Measurements from ENCODE around the gene RAB12.
A peak's percentile ranks its signal among the peaks of the same experiment; 100 is the strongest.
"Not testable (repeated sequence)": the region's sequence is repeated elsewhere in the genome, so short reads cannot be mapped to it uniquely, and the experiment has no call there.

RAB12 gene, protein sequence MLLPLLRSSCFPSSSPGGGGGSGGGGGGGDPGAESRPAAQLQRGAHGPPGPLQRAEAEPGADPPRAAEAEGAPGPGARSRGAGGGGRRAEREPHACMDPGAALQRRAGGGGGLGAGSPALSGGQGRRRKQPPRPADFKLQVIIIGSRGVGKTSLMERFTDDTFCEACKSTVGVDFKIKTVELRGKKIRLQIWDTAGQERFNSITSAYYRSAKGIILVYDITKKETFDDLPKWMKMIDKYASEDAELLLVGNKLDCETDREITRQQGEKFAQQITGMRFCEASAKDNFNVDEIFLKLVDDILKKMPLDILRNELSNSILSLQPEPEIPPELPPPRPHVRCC

DNA sequence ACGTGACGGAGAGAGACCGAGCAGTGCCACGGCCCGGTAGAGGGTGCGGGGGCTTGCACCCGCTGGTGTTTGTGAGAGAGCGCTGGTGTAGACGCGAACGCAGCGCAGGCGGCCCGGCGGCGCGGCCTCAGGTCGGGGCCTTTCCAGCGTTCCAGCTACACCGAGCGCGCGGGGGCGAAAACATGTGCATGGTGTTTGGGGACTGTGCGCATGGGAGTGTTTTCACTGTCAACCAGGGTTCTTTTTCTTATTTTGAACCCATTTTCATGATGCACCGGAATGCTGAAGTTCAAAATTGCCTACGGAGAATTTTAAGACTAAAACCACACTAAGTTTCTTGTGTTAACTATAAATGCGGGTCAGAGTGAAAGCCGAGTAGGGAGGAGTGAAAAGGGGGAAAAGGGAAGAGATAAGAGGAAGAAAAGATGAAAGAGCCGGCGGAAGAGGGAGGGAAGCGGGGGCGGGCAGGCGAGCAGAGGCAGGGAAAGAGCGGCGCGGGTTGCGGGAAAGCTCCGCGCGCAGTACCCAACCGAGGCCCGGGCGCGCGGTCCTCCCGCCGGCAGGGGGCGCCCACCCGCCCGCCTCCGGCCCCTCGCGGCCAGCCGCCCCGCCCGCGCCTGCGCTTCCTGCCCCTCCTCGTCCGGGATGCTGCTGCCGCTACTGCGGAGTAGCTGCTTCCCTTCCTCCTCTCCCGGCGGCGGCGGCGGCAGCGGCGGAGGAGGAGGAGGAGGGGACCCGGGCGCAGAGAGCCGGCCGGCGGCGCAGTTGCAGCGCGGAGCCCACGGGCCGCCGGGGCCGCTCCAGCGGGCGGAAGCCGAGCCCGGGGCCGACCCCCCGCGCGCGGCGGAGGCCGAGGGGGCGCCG lies at the start of gene RAB12:
TSS of gene RAB12 (plus strand) at position 643 of the 864 bp plus-strand sequence. CDS start at position 646, 3 bp downstream.
- DNase-seq (ENCODE audit: low read depth in 2 of 3, low spot score in 1 of 3): peak; percentile 68 to 83 (median 71)

GRCh38 chr18:8559612-8560186 lies 49.5 kb upstream of the RAB12 start:
- DNase-seq (ENCODE audit: low read depth in 2 of 3, low spot score in 1 of 3): no peak

DNA sequence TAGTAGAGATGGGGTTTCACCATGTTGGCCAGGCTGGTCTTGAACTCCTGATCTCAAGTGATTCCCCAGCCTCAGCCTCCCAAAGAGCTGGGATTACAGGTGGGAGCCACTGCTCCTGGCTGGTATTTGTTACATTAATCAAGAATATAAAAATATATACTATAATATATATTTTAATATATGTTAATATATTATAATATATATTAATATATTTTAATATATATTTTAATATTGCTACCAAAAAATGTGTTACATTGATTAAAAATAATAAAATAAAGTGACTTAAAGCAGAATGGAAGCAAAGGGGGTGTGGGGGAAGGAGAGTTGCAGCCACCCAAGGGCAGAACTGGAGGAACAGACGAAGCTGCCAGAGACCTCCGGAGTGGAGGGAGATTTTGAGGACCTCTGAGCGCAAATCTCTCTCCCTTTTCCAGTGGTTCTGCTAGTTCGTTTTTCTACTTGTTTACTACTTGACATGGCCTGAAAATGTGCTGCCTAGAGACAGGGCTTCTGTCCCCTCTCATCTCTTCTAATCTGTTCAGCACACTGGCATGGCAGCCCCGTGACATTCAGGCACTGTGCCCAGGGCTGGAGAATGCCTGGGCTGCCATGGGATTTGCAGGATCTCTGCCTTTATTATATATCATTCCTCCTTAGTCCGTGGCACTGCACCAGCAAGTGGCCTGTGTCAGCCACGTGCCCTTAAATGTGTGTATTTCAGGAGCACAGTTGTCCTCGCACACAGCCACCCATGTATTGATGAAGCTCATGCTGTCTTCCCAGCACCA lies 47.9 kb upstream of the RAB12 start:
- DNase-seq (ENCODE audit: low read depth in 2 of 3, low spot score in 1 of 3): no peak

DNA sequence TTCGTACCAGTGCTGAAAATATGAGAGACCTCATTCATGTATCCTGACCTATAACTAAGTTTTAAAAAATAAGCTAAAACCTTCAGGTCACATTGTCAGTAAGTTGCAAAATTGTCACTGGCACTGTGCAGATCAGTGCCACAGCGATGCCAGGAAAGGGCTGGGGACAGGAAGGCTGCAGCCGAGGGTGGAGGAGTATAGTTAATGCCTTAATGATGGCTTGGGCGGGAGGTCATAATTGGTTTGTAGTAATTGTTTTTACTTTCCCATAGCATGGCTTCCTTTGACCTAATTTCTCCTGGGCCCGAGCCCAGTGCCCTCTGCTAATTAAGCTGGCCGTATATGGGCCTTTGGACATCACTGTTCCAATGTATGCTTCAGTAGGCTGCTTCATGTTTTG lies 47.2 kb upstream of the RAB12 start:
- no peak for DNase-seq (ENCODE audit: low read depth in 2 of 3, low spot score in 1 of 3)

- no peak for DNase-seq (ENCODE audit: low read depth in 2 of 3, low spot score in 1 of 3)
Observed at GRCh38 chr18:8562919-8563318, 46.3 kb upstream of the RAB12 start.

DNA sequence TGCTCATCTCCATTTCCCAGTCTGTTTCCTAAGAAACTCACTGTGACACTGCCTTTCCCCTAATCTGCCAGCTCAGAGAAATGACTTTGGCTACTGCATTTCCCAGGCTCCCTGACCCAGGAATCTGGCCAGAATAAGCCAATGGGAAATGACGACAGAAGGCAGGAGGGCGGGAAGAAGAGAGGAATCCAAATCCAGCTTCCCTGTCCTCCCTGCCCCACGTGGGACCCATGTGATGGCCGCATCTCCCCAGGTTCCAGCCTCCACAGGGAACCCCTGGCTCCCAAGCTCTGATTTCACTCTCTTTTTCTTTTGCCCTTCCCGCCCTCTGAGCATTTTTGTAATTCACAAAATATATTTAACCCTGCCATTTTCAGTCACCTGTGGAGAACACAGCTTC lies 37.8 kb upstream of the RAB12 start:
- no peak for DNase-seq (ENCODE audit: low read depth in 2 of 3, low spot score in 1 of 3)

DNA sequence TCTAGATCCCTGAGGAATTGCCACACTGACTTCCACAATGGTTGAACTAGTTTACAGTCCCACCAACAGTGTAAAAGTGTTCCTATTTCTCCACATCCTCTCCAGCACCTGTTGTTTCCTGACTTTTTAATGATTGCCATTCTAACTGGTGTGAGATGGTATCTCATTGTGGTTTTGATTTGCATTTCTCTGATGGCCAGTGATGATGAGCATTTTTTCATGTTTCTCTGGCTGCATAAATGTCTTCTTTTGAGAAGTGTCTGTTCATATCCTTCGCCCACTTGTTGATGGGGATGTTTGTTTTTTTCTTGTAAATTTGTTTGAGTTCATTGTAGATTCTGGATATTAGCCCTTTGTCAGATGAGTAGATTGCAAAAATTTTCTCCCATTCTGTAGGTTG lies 35.5 kb upstream of the RAB12 start:
- not testable (repeated sequence) for DNase-seq (ENCODE audit: low read depth in 2 of 3, low spot score in 1 of 3)

- DNase-seq (ENCODE audit: low read depth in 2 of 3, low spot score in 1 of 3): no peak
Observed at GRCh38 chr18:8584798-8585197, 24.4 kb upstream of the RAB12 start.

- no peak for DNase-seq (ENCODE audit: low read depth in 2 of 3, low spot score in 1 of 3)
Observed at GRCh38 chr18:8586941-8587340, 22.3 kb upstream of the RAB12 start.

DNA sequence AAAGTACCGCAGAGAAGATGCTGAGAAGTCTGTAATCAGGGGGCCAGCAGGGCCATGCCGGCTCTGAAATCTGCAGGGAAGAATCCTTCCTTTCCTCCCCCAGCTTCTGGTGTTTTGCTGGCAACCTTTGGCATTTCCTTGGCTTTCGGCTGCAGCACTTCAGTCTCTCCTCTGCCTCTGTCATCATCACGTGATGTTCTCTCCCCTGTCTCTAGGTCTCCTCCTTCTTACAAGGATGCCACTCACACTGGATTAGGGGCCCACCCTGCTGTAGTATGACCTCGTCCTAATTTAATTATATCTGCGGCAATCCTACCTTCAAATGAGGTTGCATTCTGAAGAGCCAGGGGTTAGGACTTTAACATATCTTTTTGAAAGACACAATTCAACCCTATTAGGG lies 13.8 kb upstream of the RAB12 start:
- DNase-seq (ENCODE audit: low read depth in 2 of 3, low spot score in 1 of 3): no peak

DNA sequence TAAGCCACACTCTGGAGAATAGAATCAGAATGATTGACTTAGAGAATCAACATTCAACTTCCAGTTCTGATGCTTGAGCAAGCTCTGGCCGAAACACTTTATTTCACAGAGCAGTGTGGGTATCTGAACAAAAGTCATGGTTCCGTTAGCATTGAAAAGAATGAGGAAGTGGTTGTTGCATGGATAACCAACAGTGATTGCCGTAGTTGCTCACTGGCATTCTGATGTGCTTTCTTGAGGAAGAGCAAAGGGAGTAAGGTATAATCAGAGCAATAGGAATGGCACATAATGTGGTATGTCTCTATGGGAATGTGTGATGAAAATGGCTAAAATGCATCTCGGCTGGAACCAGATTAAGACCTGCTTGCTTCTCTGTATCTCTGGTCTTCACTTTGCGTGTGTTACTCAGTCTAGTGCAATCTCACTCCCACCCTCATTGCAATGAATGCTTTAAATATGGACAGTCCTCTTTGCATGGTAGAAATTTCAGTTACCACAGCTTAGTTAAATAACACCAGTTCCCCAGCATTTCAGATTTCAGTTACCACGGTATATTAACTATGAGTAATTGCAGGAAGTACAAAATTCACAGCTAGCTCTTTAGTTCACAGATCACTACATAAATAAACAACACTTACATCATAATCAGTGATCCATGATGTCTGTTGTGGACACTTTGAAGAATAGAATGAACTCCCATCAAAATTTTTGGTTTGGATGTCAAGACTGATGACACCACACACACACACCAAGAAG lies 7.8 kb upstream of the RAB12 start:
- DNase-seq (ENCODE audit: low read depth in 2 of 3, low spot score in 1 of 3): no peak

DNA sequence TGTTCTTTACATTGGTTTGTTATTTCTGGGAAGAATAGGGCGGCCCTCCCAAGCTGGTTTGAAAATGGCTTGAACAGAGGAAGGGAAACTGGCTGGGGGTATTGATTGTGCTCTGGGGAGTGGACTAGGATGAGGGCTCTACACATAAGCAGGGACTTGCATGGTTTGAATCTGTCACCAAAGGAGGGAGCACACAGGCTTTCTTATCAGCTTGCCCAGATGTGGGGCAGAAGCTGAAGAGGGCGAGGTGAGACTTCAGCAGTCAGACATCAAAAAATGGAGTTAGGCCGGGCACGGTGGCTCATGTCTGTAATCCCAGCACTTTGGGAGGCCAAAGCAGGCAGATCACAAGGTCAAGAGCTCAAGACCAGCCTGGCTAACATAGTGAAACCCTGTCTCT lies 7.2 kb upstream of the RAB12 start:
- no peak for DNase-seq (ENCODE audit: low read depth in 2 of 3, low spot score in 1 of 3)

GRCh38 chr18:8602557-8602956 lies 6.7 kb upstream of the RAB12 start:
- DNase-seq (ENCODE audit: low read depth in 2 of 3, low spot score in 1 of 3): no peak

DNA sequence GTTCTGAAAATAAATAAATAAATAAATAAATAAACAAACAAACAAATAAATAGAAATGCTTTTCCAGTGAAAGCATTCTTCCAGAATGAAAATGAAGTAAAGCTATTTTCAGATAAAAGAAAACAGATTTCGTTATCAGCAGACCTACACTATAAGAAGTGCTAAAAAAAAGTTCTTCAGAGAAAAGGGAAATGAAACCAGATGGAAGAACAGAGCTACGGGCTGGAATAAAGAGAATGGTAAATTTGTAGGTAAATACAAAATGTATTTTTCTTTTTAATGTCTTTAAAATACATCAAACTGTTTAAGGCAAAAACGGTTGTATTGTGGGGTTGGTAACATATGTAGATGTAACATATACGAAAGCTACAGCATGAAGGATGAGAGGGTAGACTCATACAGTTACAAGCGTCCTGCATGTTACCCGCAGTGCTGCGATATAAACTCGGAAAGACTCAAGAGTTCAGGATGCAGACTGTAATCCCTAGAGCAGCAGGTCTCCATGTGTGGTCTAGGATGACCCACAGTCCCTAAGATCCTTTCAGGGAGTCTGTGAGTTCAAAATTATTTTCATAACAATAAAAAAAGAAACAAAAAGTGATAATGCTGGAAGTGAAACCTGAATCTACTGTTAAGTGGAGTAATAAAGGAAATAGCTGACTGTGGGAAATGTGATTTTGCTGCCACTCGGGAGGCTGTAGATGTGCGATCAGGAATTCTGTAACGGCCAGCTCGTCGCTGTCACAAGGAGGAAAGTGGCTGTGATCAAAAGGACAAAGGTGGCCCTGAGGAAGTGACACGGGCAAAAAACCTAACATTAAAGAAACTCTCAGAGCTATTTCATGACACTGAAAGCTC lies 5.3 kb upstream of the RAB12 start:
- no peak for DNase-seq (ENCODE audit: low read depth in 2 of 3, low spot score in 1 of 3)

DNA sequence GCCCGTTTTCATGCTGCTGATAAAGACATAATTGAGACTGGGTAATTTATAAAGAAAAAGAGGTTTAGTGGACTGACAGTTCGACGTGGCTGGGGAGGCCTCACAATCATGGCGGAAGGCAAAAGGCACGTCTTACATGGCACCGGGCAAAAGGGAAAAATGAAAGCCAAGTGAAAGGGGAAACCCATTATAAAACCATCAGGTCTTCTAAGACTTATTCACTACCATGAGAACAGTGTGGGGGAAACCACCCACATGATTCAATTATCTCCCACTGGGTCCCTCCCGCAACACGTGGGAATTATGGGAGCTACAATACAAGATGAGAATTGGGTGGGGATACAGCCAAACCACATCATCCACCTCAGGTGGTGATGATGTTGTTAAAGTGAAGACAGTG lies 3.3 kb upstream of the RAB12 start:
- DNase-seq (ENCODE audit: low read depth in 2 of 3, low spot score in 1 of 3): no peak

DNA sequence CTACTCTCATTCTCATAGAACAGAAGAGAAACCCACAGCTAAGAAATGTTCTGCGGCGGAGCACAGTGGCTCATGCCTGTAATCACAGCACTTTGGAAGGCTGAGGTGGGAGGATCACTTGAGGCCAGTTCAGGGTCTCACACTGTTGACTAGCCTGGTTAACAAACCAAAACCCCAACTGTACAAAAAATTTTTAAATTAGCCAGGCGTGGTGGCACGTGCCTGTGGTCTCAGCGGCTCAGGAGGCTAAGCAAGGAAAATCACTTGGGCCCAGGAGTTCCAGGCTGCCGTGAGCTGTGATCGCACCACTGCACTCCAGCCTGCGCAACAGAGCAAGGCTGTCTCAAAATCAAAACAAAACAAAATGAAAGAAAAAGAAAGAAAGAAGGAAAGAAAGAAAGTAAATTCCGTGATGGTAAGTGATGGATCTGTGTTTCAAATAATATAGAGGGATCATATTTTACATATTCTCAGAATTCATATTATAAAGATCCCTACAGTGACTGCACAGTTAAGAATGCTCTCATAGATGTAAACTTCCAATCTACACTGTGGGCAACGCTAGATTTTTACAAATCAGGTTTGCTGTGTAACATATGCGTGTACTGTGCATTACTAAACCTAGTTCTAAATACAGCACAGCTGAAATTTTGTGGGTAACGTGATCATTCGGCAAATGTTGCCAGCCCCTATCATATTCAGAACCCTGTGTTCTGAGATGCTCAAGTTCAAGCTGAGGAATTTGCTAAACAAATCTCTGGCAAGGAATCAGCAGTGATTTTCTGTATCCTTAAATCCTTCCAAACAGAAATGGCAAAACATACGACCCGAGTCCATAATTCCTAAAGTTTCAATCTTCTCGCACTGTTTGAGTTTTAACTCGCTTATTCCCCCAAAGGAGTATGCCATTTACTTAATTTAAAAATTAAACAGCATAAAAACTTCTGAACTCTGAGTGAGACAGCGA lies 1.2 kb upstream of the RAB12 start:
- DNase-seq (ENCODE audit: low read depth in 2 of 3, low spot score in 1 of 3): no peak

DNA sequence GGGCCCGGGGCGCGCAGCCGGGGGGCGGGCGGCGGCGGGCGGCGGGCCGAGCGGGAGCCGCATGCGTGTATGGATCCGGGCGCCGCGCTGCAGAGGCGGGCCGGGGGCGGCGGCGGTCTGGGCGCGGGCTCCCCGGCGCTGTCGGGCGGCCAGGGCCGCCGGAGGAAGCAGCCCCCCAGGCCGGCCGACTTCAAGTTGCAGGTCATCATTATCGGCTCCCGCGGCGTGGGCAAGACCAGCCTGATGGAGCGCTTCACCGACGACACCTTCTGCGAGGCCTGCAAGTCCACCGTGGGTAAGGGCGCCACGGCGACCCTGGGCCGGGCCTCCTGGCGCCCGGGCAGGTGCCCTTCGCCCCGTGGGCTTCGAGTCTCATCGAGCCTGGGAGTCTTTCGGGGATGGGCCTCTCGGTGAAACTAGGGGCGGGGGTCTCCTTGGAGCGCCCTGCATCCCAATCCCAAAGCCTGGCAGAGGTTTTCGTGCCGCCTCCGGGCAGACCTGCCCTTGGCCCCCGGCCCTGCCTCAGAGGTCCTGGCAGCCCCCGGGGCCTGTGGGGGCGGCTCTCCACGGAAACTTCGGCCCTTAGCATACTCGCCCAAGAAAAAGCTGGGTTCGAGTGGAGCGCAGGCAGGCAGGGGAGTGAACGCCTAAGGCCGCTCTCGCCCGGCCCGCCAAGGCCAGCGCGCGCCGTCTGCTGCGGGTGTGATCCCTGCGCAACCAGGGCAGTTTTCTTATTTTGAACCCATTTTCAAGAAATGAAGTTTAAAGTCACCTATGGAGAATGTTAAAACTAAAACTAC lies 622 bp downstream of the RAB12 start:
- DNase-seq (ENCODE audit: low read depth in 2 of 3, low spot score in 1 of 3): peak in 1 of 3 donors; percentile 12

DNA sequence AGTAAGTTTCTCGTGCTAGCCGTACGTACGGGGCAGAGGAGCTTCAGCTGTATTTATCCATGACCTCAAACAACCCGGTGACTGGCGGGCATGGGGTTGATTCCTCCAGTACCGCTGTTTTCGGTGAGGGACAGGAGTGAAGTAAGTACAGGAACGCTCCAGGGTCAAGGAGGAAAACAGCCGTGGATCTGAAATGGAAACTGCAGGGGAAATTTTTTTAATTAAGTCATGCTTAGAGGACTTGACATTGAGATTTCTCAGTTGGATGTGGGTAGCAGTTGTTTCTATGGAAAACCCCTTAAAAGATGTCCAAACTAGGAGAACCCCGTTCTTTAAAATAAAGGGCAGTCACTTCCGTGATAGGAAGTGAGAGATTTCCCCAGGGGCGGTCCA lies 1.2 kb downstream of the RAB12 start:
- DNase-seq (ENCODE audit: low read depth in 2 of 3, low spot score in 1 of 3): peak in 1 of 3 donors; percentile 16
